GM20431 (cell line): ENCODE measurements around the gene MAP3K21.

ENCODE experiments used
- in situ Hi-C: fragments of 300-500 bp; cut with MseI, MboI; formaldehyde crosslinking; loops from one replicate; pipeline ENCODE4 v1.15.0; 2020; ENCODE audit warnings: low sequenced_read_pairs; ENCODE audit not compliant: unreplicated experiment

MAP3K21 gene

DNA sequence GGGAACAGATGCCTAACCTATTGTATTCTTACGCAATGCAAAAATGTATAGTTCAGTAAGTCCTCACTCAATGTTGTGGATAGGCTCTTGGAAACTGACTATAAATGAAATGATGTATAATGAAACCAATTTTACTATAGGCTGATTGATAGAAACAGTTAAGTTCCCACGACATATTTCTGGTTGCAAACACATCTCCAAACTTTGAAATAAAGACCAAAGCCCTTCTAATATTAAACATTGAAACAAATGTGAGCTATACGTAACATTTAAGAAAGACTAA, 29.1 kb downstream of the MAP3K21 start:
- in situ Hi-C loops = no loop called here

DNA sequence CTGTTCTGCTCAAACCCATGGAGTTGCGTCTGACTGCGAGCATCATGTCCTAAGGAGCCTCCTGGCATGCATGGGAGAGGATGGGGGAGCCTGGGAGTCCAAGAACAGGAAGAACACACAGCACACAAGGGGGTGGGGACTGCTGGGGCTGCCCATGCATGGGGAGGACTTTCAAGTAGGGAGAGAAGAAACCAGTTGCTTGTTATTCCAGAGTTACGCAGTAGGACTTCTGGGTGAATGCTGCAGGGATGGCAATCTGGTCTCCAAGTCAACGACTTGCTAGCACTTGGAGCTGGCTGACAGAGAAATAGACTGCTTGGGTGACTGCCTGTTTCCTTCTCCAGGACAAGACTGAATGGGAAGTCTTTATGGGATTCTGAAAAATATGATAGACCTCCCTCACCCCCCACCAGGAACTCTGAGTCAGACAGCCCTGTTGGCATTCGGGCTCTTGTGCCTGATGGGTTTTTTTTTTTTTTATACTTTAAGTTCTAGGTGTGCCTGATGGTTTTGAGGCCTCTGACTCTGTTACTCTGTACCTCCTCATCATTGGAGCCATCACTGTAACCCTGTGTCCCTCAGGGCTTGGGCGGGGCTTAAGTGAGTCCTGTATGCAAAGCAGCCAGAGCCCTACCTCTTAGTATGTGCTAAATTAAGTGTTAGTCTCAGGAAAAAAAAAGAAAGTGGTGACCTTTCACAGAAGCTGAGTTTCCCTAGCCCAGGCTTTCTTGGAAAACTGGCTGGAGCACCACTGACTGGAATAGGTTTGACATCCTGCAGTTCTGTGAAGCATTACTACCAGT, 30.3 kb downstream of the MAP3K21 start:
- in situ Hi-C loops = no loop called here

DNA sequence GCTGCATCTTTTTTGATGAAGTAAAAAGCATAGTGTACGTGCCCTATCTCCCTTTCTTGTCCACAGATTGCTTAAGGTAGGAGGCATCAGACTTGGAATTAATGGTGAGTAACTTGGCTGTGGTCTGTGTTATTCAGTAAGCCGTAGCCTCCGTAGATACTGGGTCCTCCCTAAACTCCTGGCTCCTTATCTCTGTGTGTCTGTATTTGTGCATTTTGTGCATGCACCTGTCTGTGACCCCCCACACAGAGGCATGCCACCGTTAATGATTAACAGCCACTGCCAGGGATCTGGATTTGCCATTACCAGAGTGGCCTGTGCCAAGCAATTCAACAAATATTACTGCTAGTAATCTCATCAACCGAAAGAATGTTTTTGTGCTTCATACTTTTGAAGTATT, 31.9 kb downstream of the MAP3K21 start:
- in situ Hi-C loops = no loop called here

DNA sequence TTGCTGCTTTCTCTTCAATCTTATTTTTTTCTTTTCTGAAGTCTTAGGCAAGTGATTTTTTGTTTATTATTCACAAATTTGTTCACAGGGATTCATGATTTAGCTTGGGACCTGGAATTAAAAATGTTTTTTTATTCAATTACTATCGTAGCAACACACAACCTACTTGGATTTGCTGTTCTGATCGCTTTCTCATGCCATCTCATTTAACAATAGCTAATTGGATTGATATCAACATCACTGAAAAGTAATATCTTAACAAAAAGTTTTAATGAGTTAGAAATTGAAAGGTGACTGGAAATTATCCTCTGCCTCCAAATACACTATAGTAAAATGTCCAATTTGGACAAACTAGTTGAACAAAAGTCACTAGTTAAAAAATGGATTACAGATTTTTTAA, 32.4 kb downstream of the MAP3K21 start:
- in situ Hi-C loops = no loop called here

DNA sequence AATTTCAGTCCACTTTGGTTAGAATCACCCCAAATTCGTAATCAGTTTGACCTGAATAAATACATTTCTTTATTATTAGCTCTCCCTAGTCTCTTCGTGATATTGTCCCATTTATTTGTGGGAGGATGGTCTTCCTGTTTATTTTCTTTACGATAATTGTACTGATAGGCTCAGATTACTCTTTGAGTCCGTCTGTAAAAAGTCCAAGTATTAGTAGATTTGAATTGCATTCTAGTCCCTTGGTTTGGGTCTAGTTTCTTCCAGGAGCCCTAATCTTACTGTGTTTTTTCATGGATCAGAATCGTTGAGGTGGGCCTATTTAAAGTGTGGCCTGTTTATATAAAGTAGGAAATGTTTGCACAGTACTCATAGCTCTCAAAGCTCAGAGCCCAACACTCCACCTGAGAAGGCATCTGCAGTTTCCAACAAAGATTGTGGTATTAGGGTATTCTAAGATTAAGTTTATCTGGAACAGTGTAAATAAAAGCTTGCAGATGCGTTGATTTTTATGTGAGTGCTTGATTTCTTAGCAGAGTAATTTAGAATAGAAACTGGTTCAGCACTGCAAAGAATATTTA, 33.1 kb downstream of the MAP3K21 start:
- in situ Hi-C loops = no loop called here

DNA sequence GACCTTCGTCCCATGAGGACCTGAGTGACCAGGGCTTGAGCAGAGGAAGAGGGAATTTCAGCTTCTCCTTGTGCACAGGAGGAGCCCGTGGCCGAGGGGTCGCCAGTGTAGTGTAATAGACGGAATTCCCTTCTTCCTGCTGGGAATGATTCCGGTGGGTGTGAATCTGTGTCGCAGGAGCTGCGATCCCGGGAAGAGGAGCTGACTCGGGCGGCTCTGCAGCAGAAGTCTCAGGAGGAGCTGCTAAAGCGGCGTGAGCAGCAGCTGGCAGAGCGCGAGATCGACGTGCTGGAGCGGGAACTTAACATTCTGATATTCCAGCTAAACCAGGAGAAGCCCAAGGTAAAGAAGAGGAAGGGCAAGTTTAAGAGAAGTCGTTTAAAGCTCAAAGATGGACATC, 34.4 kb downstream of the MAP3K21 start:
- in situ Hi-C loops = no loop called here

DNA sequence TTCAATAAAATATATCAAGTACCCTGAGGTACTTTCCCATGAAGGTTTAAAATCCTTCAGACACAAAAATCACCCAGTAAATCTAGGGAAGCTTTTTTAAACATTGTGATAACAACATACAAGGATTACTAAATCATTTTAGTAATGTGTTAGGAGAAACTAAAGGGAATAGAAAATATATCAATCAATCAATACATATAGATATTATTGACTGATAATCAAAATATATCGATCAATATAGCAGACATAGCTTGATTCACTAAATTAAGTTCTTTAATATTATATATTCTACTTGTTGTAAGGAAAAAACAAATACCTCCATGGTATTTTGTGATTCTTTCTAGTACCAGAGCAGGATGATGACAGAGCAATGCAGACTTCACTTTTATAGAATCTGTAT, 35.2 kb downstream of the MAP3K21 start:
- in situ Hi-C loops = no loop called here

DNA sequence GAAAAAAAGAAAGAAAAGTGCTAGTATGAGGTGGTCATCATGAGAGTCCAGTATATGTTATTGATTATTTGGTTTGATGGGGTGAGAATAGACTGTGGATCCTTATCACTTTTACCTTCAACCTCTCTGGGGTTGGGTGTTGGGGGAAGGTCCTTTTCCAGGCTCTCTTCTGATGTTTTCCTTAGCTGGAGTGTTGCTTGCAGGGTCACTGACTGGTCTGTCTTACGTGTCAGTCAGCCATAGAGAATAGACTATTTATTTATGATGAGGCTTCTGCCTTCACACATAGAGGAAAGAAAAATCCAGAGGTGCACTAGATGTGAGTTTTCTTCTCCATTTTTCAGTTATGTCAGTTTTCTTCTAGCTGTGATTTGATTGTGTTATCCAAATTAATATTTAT, 36.5 kb downstream of the MAP3K21 start:
- in situ Hi-C loops = no loop called here

DNA sequence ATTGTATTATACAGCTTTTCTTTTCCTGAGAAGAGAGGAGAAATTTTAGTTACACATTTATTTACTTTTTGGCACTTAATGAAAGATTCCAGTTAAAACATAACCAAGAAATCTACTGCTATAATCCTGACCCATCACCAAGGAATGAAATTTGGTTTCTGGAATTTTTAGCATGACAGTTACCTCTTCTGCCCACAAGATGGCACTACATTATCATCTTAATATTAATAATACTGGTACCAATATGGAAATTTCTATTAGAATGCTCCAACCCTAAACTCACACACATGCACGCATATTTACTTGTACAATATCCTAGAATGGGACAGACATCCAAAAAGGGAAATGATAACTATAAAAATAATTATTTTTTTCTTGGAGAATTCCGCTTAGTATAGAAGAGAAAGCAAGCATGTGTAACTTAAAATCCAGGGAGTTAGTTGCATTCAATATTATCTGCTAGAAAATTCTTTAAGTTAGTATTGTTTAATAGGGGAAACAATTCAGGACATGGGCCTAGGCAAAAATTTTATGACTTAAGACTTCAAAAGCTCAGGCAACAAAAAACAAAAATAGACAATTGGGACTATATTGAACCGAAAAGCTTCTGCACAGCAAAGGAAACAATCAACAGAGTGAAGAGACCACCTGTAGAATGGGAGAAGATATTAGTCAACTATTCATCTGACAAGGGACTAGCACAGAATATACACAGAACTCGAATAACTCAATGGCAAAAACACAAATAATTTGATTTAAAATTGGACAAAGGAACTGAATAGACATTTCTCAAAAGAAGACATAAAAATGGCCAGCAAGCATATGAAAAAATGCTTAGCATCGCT, 37.4 kb downstream of the MAP3K21 start:
- in situ Hi-C loops = no loop called here

DNA sequence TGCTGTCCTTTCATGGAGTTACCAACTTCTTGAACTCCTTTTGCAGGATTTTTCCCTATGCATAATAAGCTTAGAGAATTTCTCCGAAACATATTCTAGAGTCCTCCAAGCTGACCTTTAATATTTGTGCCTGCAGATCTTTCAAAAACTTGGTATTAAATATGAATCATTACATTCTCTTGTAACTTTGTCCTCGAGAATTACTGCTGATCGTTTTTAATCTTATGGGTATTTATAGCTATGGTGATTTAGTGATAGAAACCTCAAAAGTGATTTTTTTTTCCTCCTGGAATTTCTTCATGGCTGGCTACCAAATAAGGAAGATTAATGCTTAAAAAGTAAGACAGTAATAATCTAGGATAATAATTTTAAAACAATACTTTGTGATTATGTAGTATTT, 39.1 kb downstream of the MAP3K21 start:
- in situ Hi-C loops = no loop called here

DNA sequence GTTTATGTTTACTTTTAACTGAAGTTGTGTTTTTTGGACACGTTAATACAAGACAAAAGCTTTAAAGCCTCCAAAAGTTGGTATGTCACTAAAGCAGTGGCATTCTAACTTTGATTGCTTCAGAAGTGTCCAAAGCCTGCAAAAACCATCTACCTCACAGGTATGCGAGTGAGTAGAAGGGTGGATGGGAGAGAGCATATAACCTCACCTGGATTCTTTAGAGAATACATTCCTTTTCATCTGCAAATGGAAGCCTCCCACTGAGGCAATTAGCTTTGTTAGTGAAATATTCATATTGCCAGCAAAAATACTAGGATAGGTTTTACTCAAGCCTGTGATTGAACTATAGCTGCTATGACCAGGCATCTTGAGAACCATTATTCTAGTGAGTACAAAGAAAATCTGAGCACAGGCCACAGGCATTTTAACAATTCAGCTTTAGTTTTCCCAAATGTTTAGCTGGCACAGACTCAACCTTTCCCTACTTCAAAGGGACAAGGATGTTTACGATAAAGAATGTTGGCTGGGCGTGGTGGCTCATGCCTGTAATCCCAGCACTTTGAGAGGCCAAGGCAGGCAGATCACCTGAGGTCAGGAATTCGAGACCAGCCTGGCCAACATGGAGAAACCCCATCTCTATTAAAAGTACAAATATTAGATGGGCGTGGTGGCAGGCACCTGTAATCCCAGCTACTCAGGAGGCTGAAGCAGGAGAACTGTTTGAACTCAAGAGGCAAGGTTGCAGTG, 39.7 kb downstream of the MAP3K21 start:
- in situ Hi-C loops = no loop called here

DNA sequence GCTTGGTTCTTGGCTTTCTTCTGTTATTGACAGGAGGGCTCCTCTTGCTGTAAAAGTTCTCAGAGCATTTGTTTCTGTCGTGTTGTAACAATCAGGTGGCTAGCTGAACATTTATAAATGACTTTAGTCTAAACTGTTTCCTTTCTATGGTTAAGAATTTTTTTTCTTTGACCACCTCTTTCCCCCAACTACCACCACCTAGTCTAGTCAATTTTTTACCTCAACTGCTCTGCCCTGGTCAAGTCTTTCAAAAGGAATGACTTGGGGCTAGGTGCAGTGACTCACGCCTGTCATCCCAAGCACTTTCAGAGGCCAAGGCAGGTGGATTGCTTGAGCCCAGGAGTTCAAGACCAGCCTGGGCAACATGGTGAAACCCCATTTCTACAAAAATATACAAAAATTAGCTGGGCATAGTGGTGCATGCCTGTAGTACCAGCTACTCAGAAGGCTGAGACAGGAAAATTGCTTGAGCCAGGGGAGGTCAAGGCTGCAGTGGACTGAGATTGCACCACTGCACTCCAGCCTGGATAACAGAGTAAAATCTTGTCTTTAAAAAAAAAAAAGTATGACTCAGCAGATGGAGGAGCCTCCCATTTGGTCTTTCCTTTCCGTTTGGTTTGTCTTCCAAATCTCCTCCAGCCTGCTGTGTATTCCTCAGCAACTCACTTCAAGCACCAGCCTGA, 40.7 kb downstream of the MAP3K21 start:
- in situ Hi-C loops = no loop called here

DNA sequence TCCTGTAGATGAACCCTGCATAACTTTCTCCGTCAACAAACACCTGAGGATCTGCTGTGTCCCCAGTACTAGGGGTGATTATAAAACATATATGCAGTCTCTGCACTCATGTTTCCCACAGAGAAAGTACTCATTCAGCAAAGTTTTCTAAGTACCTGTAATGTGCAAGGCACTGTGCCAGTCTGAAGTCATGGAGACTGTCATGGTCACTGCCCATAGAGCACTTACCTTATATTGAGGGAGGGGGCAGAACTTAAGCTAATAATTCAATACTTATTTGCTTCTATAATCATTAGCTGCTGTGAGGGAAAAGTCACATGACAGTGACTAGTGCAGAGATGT, 41.2 kb downstream of the MAP3K21 start:
- in situ Hi-C loops = no loop called here

DNA sequence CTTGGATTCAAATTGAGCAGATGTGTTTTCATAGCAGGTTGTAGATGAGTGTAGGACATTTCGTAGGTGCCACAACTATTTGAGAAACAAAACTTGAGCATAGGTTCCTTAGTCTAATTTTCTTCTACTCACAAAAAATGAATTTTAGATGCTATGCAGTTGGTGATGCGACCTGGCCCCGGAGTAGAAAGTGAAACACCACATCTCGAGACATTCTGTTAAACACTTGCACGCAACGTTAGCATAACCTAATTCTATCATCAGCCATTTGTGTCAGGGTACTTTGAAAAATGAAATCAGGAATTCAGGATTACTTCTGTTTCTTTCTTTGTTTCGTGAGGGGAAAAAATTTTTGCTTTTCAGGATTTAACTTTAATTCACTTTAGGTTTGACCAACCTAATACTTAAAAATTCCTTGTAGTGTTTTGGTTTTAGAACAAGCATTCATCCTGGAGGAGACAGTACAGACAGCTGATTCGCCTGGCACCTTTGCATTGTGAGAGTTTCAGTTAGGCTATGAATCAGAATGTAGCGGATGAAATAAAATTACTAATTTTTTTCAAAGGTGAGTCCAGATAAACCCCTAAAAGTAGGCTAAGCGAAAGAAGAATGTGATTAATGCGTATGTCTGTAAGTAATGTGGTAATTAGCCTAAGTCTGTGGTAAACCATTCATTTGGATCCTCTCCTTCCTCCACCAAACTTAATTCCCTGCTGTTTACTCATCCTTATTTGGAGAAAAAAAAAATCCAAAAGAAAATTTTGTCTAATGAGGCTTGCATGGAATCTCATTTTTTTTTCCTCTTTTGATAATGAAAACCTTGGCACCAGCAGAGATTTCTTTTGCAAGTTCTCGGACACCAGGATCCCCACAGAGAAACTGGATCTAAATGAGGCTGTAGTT, 44.9 kb downstream of the MAP3K21 start:
- in situ Hi-C loops = no loop called here

DNA sequence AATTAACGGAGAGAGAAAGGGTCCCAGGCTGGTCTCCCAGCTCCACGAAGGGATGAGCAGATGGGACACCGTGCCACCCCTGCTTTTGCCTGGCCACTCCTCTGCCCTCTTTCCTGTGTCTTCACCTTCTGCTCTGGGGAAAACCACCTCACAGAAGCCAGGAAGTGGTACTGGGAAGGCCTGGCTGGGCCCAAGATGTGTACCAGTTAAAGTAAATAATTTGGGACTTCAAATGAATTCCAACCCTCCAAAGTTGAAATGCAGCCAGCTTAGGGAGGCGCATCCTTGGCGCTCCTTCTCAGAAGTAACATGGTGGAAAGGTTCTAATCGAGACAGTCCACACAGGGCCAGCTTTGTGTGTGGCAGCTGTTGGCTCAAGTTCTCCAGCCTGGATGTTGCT, 45.7 kb downstream of the MAP3K21 start:
- in situ Hi-C loops = no loop called here

DNA sequence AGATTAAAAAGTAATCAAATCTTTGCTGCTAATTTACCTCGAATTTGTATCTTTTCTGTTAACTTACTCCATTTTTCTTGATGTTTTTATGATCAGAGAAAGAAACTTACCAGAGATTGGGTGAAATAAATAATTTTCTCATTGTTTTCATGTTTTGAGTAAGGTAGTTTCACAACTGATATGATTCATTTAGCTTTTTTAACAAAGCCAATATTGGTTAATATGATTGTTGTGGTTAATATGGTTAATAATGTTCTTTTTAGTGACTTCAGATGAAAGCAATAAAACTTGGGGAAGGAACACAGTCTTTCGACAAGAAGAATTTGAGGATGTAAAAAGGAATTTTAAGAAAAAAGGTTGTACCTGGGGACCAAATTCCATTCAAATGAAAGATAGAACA, 48.1 kb downstream of the MAP3K21 start:
- in situ Hi-C loops = no loop called here

DNA sequence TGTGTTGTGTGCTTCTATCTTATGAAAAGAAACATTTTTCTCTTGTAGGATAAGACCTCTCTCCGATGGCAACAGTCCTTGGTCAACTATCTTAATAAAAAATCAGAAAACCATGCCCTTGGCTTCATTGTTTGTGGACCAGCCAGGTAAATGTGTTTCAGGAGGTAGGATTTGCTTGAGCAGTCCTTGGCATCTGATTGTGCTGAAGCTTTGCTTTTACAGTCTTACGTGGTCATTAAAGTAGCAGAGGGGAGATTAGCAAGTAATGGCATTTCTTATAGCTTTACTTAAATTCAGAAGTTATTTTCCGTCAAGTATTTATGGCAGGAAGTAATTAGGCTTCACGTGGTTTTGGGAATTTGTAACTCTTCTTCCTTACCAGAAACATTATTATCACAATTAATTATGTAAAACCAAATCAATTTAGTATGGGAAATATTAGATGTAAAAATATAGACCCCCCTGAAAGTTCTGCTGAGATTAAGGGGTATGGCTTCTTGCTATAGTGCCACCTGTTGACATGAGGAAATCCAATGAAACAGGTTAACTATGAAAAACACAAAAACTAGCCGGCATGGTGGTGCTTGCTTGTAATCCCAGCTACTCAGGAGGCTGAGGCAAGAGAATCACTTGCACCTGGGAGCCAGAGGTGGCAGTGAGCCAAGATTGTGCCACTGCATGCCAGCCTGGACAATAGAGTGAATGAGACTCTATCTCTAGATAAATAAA, 49.0 kb downstream of the MAP3K21 start:
- in situ Hi-C loops = no loop called here

DNA sequence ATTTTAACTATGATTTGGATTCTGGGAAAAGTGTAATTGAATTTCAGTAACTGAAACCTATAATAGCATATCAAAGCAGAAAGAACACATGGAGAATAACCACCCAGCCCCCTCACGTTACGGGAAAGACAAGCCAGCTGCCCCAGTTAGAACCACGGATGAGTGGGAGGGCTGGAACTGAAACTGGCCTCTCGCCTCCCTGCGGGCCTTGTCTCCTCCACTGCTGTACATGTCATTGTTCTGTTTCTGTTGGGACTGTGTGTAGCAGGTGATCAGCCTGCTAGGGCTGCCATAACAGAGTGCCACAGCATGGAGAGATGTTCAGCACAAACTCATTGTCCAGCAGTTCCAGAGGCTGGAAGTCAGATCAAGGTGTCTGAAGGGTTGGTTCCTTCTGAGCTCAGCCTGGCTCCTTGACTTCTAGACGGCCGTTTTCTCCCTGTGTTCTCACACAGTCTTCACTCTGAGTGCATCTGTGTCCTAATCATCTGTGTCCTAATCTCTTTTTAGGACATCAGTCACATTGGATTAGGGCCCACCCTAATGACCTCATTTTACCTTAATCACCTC, 52.4 kb downstream of the MAP3K21 start:
- in situ Hi-C loops = no loop called here
